Ovary (tissue), 3 donors: Measurements from ENCODE around the gene MRPS18B.

Experiments
- POLR2A ChIP-seq: fragments of 450-650 bp; IDR thresholded peaks from one replicate; pipeline ENCODE4 v1.6.1; 2017; ENCODE audit warnings: antibody characterized with exemption, mild to moderate bottlenecking, moderate library complexity
- TF ChIP-seq, protein P1 (sequence below), 3 donors: fragments of 450-650 bp in 2 of 3; fragments of 200-600 bp in 1 of 3; IDR thresholded peaks; one replicate each; pipeline versions ENCODE4 v1.5.1 to v1.8.0; 2016 to 2022; ENCODE audit warnings: antibody characterized with exemption in 3 of 3, mild to moderate bottlenecking in 1 of 3
- donor health status: DM: no; HTN: no; CAD: no.

- TF ChIP-seq, protein P1, sequence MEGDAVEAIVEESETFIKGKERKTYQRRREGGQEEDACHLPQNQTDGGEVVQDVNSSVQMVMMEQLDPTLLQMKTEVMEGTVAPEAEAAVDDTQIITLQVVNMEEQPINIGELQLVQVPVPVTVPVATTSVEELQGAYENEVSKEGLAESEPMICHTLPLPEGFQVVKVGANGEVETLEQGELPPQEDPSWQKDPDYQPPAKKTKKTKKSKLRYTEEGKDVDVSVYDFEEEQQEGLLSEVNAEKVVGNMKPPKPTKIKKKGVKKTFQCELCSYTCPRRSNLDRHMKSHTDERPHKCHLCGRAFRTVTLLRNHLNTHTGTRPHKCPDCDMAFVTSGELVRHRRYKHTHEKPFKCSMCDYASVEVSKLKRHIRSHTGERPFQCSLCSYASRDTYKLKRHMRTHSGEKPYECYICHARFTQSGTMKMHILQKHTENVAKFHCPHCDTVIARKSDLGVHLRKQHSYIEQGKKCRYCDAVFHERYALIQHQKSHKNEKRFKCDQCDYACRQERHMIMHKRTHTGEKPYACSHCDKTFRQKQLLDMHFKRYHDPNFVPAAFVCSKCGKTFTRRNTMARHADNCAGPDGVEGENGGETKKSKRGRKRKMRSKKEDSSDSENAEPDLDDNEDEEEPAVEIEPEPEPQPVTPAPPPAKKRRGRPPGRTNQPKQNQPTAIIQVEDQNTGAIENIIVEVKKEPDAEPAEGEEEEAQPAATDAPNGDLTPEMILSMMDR (IDR thresholded peaks at IDR 0.05): no peak
- TF ChIP-seq POLR2A: no peak
These were observed 49.4 kb upstream of the MRPS18B start for GRCh38 chr6:30568245-30568644.
